DOHH2 (cell line): ENCODE data around the gene SUMF1.

Experiments used
- H3F3A ChIP-seq: fragments of 200-600 bp; sonication (generic), shearing (Covaris generic); 2 replicates; pipeline ENCODE4 v1.6.0; 2016; ENCODE audit warnings: antibody characterized with exemption, mild to moderate bottlenecking; ENCODE audit not compliant: control insufficient read depth, insufficient read depth
- H3K27ac ChIP-seq: fragments of 200-600 bp; sonication (generic); 2 replicates; pipeline ENCODE4 v1.5.1; 2014; ENCODE audit warnings: low read depth, mild to moderate bottlenecking, low read length, moderate library complexity
- H3K27me3 ChIP-seq: fragments of 200-600 bp; sonication (generic); 2 replicates; pipeline ENCODE4 v1.6.1; 2014; ENCODE audit warnings: mild to moderate bottlenecking, low read length, mixed read lengths; ENCODE audit not compliant: control insufficient read depth
- H3K36me3 ChIP-seq: fragments of 200-600 bp; sonication (generic); 2 replicates; pipeline ENCODE4 v1.6.1; 2014; ENCODE audit warnings: mild to moderate bottlenecking, low read length, moderate library complexity, mixed read lengths; ENCODE audit not compliant: control insufficient read depth
- H3K4me1 ChIP-seq: fragments of 200-600 bp; sonication (generic); 2 replicates; pipeline ENCODE4 v1.6.1; 2014; ENCODE audit warnings: mild to moderate bottlenecking, low read length, mixed read lengths; ENCODE audit not compliant: control insufficient read depth
- H3K4me2 ChIP-seq: fragments of 200-600 bp; sonication (generic); 2 replicates; pipeline ENCODE4 v1.6.0; 2014; ENCODE audit warnings: mild to moderate bottlenecking, low read length, moderate library complexity
- H3K4me3 ChIP-seq: fragments of 200-600 bp; sonication (generic); 2 replicates; pipeline ENCODE4 v1.5.1; 2014; ENCODE audit warnings: mild to moderate bottlenecking, low read length, mixed read lengths
- H3K79me2 ChIP-seq: fragments of 200-600 bp; sonication (generic); 2 replicates; pipeline ENCODE4 v1.6.1; 2014; ENCODE audit warnings: mild to moderate bottlenecking, low read length, mixed read lengths; ENCODE audit not compliant: control insufficient read depth
- H3K9me2 ChIP-seq: fragments of 200-600 bp; sonication (generic); replicated peaks from 2 replicates; pipeline ENCODE4 v1.6.1; 2014; ENCODE audit warnings: mild to moderate bottlenecking, low read length, mixed read lengths; ENCODE audit not compliant: control insufficient read depth
- H3K9me3 ChIP-seq: fragments of 200-600 bp; sonication (generic); 2 replicates; pipeline ENCODE4 v1.6.1; 2014; ENCODE audit warnings: antibody characterized with exemption, low read length, mixed read lengths; ENCODE audit not compliant: control insufficient read depth, insufficient read depth
- H4K20me1 ChIP-seq: fragments of 200-600 bp; sonication (generic); 2 replicates; pipeline ENCODE4 v1.6.0; 2014; ENCODE audit warnings: low read depth, mild to moderate bottlenecking, antibody characterized with exemption, low read length, moderate library complexity; ENCODE audit not compliant: control insufficient read depth, insufficient read depth
- EZH2phosphoT487 ChIP-seq: fragments of 200-600 bp; sonication (generic); IDR thresholded peaks from 2 replicates; pipeline ENCODE4 v1.6.1; 2017; ENCODE audit warnings: borderline replicate concordance, mild to moderate bottlenecking, antibody characterized with exemption, low read length, moderate library complexity, mixed read lengths
- TF ChIP-seq, protein P1 (sequence below): fragments of 200-600 bp; sonication (generic); IDR thresholded peaks from one replicate; pipeline ENCODE4 v1.5.1; 2014; ENCODE audit warnings: antibody characterized with exemption, mild to moderate bottlenecking, low read depth, low read length; ENCODE audit not compliant: poor library complexity, severe bottlenecking

SUMF1 gene

DNA sequence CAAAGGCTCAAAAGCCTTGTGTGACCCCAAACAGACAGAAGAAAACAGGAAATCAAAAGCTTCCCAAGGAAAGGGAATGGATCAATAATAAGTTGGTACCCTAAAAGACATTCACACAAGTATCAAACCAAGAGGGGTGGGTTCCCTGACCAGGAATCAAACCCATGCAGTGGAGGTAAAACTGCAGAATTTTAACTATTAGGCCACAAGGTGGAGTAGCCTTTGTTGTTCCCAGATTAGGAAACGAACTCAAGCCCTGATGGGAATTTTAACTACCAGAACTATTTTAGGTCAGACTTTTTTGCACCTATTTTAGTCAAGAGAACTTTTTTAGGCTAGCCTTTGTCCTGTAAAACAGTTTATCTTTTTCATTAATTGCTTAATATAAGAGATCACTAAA is 132.5 kb downstream of the SUMF1 start:
- Histone ChIP-seq H3K9me2 (no peaks in the 10 kb centered on the region), H3K4me1 (no peaks in the 10 kb centered on the region), H3K79me2 (no peaks in the 10 kb centered on the region), H3K4me2 (no peak overlapping the region), H3K27ac (no peak overlapping the region), H3K27me3 (no peaks in the 10 kb centered on the region), H3K4me3 (no peak overlapping the region), H3F3A (no peaks in the 10 kb centered on the region), H3K9me3 (0 out of 2 replicates have a peak, but pooled peaks cover 1% of the 10 kb centered on the region), H4K20me1 (no peaks in the 10 kb centered on the region), H3K36me3 (no peaks in the 10 kb centered on the region)
- TF ChIP-seq EZH2phosphoT487, result no peak
- TF ChIP-seq, protein P1, sequence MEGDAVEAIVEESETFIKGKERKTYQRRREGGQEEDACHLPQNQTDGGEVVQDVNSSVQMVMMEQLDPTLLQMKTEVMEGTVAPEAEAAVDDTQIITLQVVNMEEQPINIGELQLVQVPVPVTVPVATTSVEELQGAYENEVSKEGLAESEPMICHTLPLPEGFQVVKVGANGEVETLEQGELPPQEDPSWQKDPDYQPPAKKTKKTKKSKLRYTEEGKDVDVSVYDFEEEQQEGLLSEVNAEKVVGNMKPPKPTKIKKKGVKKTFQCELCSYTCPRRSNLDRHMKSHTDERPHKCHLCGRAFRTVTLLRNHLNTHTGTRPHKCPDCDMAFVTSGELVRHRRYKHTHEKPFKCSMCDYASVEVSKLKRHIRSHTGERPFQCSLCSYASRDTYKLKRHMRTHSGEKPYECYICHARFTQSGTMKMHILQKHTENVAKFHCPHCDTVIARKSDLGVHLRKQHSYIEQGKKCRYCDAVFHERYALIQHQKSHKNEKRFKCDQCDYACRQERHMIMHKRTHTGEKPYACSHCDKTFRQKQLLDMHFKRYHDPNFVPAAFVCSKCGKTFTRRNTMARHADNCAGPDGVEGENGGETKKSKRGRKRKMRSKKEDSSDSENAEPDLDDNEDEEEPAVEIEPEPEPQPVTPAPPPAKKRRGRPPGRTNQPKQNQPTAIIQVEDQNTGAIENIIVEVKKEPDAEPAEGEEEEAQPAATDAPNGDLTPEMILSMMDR, result no peak

GRCh38 chr3:4332991-4333390 is 134.1 kb downstream of the SUMF1 start:
- TF ChIP-seq EZH2phosphoT487, result no peak
- TF ChIP-seq, protein P1, result no peak
- Histone ChIP-seq H3K27me3 (no peaks in the 10 kb centered on the region), H3K9me2 (no peaks in the 10 kb centered on the region), H3K27ac (no peak overlapping the region), H3K79me2 (no peaks in the 10 kb centered on the region), H3K4me3 (no peak overlapping the region), H3K9me3 (0 out of 2 replicates have a peak, but pooled peaks cover 5% of the 10 kb centered on the region), H4K20me1 (no peaks in the 10 kb centered on the region), H3K36me3 (no peaks in the 10 kb centered on the region), H3F3A (no peaks in the 10 kb centered on the region), H3K4me1 (no peaks in the 10 kb centered on the region), H3K4me2 (no peak overlapping the region)

DNA sequence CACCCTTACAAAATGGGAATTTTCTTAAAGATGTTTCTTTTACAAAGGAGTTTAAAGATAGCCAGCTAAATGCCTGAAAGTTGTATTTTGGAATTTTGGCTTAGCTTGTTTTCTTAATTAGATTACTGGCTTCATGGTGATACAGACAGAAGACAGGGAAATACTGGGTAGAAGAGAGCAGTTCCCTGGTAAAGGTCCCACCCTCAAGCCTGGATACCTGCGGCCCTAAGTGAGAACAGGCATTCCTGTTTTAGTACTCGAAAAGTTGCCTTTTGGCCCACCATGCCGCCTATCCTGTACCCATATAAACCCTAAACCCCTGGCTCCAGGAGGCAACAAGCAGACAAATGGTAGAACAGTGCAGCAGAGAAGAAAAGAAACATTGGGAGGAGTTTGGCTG is 134.5 kb downstream of the SUMF1 start:
- Histone ChIP-seq H3K36me3 (no peaks in the 10 kb centered on the region), H3K27ac (no peak overlapping the region), H3F3A (no peaks in the 10 kb centered on the region), H3K4me1 (no peaks in the 10 kb centered on the region), H3K9me2 (no peaks in the 10 kb centered on the region), H4K20me1 (no peaks in the 10 kb centered on the region), H3K27me3 (no peaks in the 10 kb centered on the region), H3K4me3 (no peak overlapping the region), H3K79me2 (no peaks in the 10 kb centered on the region), H3K4me2 (no peak overlapping the region), H3K9me3 (0 out of 2 replicates have a peak, but pooled peaks cover 5% of the 10 kb centered on the region)
- no peak for TF ChIP-seq EZH2phosphoT487
- TF ChIP-seq, protein P1, result no peak
